ENCODE data around the gene RNF223.

RNF223 gene

GRCh38 chr1:1024149-1024770 lies 49.8 kb downstream of the RNF223 start:
- Histone ChIP-seq H3K4me1 (ENCODE audit: control insufficient read depth, insufficient read depth, low read length, unreplicated experiment) (peaks cover 30% of the 10 kb centered on the region), H3K27ac (ENCODE audit: low read depth, low read length) (no peak overlapping the region), H3K27me3 (ENCODE audit: insufficient read depth, low read length) (no peaks in the 10 kb centered on the region), H3K4me3 (ENCODE audit: low read depth, low read length) (no peak overlapping the region), H3K79me2 (ENCODE audit: control insufficient read depth, insufficient read depth, low read length, unreplicated experiment) (no peaks in the 10 kb centered on the region), H2AFZ (ENCODE audit: low read length, unreplicated experiment) (no peak overlapping the region), H3K36me3 (ENCODE audit: insufficient read depth, low read length) (no peaks in the 10 kb centered on the region)

- Histone ChIP-seq H3K27me3 (ENCODE audit: insufficient read depth, low read length) (no peaks in the 10 kb centered on the region), H3K4me1 (ENCODE audit: control insufficient read depth, insufficient read depth, low read length, unreplicated experiment) (peaks cover 30% of the 10 kb centered on the region), H3K4me3 (ENCODE audit: low read depth, low read length) (no peak overlapping the region), H3K36me3 (ENCODE audit: insufficient read depth, low read length) (no peaks in the 10 kb centered on the region), H2AFZ (ENCODE audit: low read length, unreplicated experiment) (no peak overlapping the region), H3K27ac (ENCODE audit: low read depth, low read length) (no peak overlapping the region), H3K79me2 (ENCODE audit: control insufficient read depth, insufficient read depth, low read length, unreplicated experiment) (no peaks in the 10 kb centered on the region)
Measured at GRCh38 chr1:1023700-1024099, 50.4 kb downstream of the RNF223 start.

- peaks cover 30% of the 10 kb centered on the region for H3K4me1 ChIP-seq (ENCODE audit: control insufficient read depth, insufficient read depth, low read length, unreplicated experiment)
- no peak overlapping the region for H3K4me3 ChIP-seq (ENCODE audit: low read depth, low read length)
- no peaks in the 10 kb centered on the region for H3K79me2 ChIP-seq (ENCODE audit: control insufficient read depth, insufficient read depth, low read length, unreplicated experiment)
- no peaks in the 10 kb centered on the region for H3K36me3 ChIP-seq (ENCODE audit: insufficient read depth, low read length)
- H3K27ac ChIP-seq (ENCODE audit: low read depth, low read length) = no peak overlapping the region
- H3K27me3 ChIP-seq (ENCODE audit: insufficient read depth, low read length) = no peaks in the 10 kb centered on the region
- H2AFZ ChIP-seq (ENCODE audit: low read length, unreplicated experiment) = no peak overlapping the region
Measured at GRCh38 chr1:1022302-1023009, 51.6 kb downstream of the RNF223 start.

- Histone ChIP-seq H2AFZ (ENCODE audit: low read length, unreplicated experiment) (no peak overlapping the region), H3K79me2 (ENCODE audit: control insufficient read depth, insufficient read depth, low read length, unreplicated experiment) (no peaks in the 10 kb centered on the region), H3K27ac (ENCODE audit: low read depth, low read length) (no peak overlapping the region), H3K36me3 (ENCODE audit: insufficient read depth, low read length) (no peaks in the 10 kb centered on the region), H3K4me3 (ENCODE audit: low read depth, low read length) (no peak overlapping the region), H3K27me3 (ENCODE audit: insufficient read depth, low read length) (no peaks in the 10 kb centered on the region), H3K4me1 (ENCODE audit: control insufficient read depth, insufficient read depth, low read length, unreplicated experiment) (peaks cover 30% of the 10 kb centered on the region)
Measured at GRCh38 chr1:1021920-1022259, 52.2 kb downstream of the RNF223 start.

- Histone ChIP-seq H3K27me3 (ENCODE audit: insufficient read depth, low read length) (no peaks in the 10 kb centered on the region), H3K36me3 (ENCODE audit: insufficient read depth, low read length) (no peaks in the 10 kb centered on the region), H3K4me3 (ENCODE audit: low read depth, low read length) (peak overlapping the region; percentile 88), H2AFZ (ENCODE audit: low read length, unreplicated experiment) (no peak overlapping the region), H3K79me2 (ENCODE audit: control insufficient read depth, insufficient read depth, low read length, unreplicated experiment) (no peaks in the 10 kb centered on the region), H3K27ac (ENCODE audit: low read depth, low read length) (peak overlapping the region; percentile 62; the same call in 1 of the 2 replicates), H3K4me1 (ENCODE audit: control insufficient read depth, insufficient read depth, low read length, unreplicated experiment) (peaks cover 30% of the 10 kb centered on the region)
Measured at GRCh38 chr1:1021010-1021919, 52.8 kb downstream of the RNF223 start.

All from ACC112 (cell line).